ENCODE results near the gene DPP10. TPM values are rescaled to one million over a fixed set of nuclear protein-coding genes. Genes with fewer than 3 reads are reported as not detected.

Gene DPP10
- total RNA-seq, 1 experiment from 2014 or later: not detected

DNA sequence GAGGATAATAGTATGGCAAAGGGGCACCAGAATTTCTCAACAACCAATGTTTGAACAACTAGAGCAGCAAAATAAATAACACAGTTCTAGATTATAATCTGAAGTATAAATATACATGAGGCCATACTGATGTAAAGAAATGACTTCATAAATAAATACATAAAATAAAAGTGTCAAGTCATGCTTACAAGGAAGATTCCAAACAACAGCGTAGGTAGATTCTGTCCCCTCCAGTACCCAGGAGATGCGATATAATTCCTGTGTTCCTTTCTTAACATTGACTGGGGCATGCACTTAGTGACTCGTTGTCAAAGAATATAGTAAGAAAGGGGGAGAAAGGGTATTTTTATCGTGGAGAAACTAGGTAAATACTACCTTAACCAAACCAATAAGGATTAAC, 355.1 kb downstream of the DPP10 start:
- H3K27me3 ChIP-seq (ENCODE audit: low read length): 0 out of 2 replicates have a peak, but pooled peaks cover 6% of the 10 kb centered on the region
- ChIA-PET CTCF (no interaction called here), POLR2A (ENCODE audit: unreplicated experiment) (no interaction called here)
- H3K4me3 ChIP-seq (ENCODE audit: low read length): no peak overlapping the region
- H3K4me2 ChIP-seq (ENCODE audit: low read length): no peak overlapping the region
- no peaks in the 10 kb centered on the region for H4K20me1 ChIP-seq (ENCODE audit: low read length)
- H3K9ac ChIP-seq (ENCODE audit: low read length): no peak overlapping the region
- no peaks in the 10 kb centered on the region for H3K36me3 ChIP-seq (ENCODE audit: low read depth, low read length)
- TF ChIP-seq, protein P1, sequence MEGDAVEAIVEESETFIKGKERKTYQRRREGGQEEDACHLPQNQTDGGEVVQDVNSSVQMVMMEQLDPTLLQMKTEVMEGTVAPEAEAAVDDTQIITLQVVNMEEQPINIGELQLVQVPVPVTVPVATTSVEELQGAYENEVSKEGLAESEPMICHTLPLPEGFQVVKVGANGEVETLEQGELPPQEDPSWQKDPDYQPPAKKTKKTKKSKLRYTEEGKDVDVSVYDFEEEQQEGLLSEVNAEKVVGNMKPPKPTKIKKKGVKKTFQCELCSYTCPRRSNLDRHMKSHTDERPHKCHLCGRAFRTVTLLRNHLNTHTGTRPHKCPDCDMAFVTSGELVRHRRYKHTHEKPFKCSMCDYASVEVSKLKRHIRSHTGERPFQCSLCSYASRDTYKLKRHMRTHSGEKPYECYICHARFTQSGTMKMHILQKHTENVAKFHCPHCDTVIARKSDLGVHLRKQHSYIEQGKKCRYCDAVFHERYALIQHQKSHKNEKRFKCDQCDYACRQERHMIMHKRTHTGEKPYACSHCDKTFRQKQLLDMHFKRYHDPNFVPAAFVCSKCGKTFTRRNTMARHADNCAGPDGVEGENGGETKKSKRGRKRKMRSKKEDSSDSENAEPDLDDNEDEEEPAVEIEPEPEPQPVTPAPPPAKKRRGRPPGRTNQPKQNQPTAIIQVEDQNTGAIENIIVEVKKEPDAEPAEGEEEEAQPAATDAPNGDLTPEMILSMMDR (conservative IDR thresholded peaks at IDR 0.05; ENCODE audit: low read depth, low read length): no peak
- TF ChIP-seq EZH2 (IDR thresholded peaks at IDR 0.05; ENCODE audit: low read length, unreplicated experiment) (no peak), EZH2phosphoT487 (IDR thresholded peaks at IDR 0.05; ENCODE audit: borderline replicate concordance, low read length) (no peak)
- H3F3A ChIP-seq (ENCODE audit: low read length, unreplicated experiment): no peaks in the 10 kb centered on the region
- H3K27ac ChIP-seq (ENCODE audit: low read length): no peak overlapping the region
- no peaks in the 10 kb centered on the region for H3K9me3 ChIP-seq (ENCODE audit: low read length)
- no peaks in the 10 kb centered on the region for H3K9me2 ChIP-seq (replicated peaks; ENCODE audit: low read length)
- H3K4me1 ChIP-seq (ENCODE audit: insufficient read depth, low read length): no peaks in the 10 kb centered on the region
- DNase-seq (no peak), ATAC-seq (no peak)
- no peaks in the 10 kb centered on the region for H3K79me2 ChIP-seq (ENCODE audit: low read length)
- intact Hi-C loops (cut with micrococcal nuclease): no loop called here
- H2AFZ ChIP-seq (ENCODE audit: low read length): no peak overlapping the region
- BruUV-seq (replicated peaks): no TSS peak

DNA sequence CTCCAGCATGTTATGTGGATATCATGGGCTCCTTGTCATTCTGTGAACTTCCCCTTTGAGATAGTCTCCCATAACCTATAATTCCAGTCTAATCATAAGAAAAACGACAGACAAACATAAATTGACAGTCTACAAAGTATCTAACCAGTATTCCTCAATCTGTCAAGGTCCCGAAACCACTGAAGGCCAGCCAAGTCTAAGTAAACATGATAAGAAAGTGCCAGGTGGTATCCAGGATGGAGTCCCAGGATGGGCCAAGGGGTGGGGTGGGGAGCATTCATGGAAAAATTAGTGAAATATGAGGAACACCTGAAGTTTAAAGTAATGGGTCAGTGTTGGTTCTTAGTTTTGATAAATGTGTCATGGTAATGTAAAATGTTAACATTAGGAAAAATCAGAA, 355.5 kb downstream of the DPP10 start:
- Histone ChIP-seq H3K4me3 (ENCODE audit: low read length) (no peak overlapping the region), H3K4me2 (ENCODE audit: low read length) (no peak overlapping the region), H2AFZ (ENCODE audit: low read length) (no peak overlapping the region), H3K9me3 (ENCODE audit: low read length) (no peaks in the 10 kb centered on the region), H3K36me3 (ENCODE audit: low read depth, low read length) (no peaks in the 10 kb centered on the region), H3K27ac (ENCODE audit: low read length) (no peak overlapping the region), H3K4me1 (ENCODE audit: insufficient read depth, low read length) (no peaks in the 10 kb centered on the region), H3K79me2 (ENCODE audit: low read length) (no peaks in the 10 kb centered on the region), H3K9me2 (replicated peaks; ENCODE audit: low read length) (no peaks in the 10 kb centered on the region), H3K27me3 (ENCODE audit: low read length) (0 out of 2 replicates have a peak, but pooled peaks cover 6% of the 10 kb centered on the region), H3K9ac (ENCODE audit: low read length) (no peak overlapping the region), H4K20me1 (ENCODE audit: low read length) (no peaks in the 10 kb centered on the region), H3F3A (ENCODE audit: low read length, unreplicated experiment) (no peaks in the 10 kb centered on the region)
- ATAC-seq (no peak), DNase-seq (no peak)
- BruUV-seq (replicated peaks): no TSS peak
- intact Hi-C loops (cut with micrococcal nuclease): no loop called here
- POLR2A ChIA-PET (ENCODE audit: unreplicated experiment): no interaction called here
- TF ChIP-seq, protein P1 (conservative IDR thresholded peaks at IDR 0.05; ENCODE audit: low read depth, low read length): no peak
- no peak for TF ChIP-seq EZH2 (IDR thresholded peaks at IDR 0.05; ENCODE audit: low read length, unreplicated experiment)
- TF ChIP-seq EZH2phosphoT487 (IDR thresholded peaks at IDR 0.05; ENCODE audit: borderline replicate concordance, low read length): no peak
- CTCF ChIA-PET: no interaction called here

DNA sequence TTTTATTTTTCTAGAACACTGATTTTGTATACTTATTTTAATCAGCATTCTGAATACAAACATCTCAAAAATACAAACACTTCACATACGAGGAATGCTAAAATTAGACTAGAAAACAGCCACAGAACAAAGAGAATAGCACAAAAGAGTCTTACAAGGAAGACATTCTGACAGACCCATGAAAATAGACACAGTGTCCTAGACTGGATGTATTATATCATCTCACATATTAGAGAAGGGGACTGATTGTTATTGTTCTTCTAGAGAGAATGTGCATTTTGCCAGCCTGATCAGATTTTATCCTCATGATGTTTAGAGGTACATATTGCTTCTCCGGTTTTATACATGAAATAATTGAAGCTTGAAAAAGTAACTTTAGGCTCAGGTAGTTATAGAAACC, 357.9 kb downstream of the DPP10 start:
- TF ChIP-seq, protein P1 (conservative IDR thresholded peaks at IDR 0.05; ENCODE audit: low read depth, low read length): no peak
- no peak for TF ChIP-seq EZH2phosphoT487 (IDR thresholded peaks at IDR 0.05; ENCODE audit: borderline replicate concordance, low read length)
- TF ChIP-seq EZH2 (IDR thresholded peaks at IDR 0.05; ENCODE audit: low read length, unreplicated experiment): no peak
- intact Hi-C loops (cut with micrococcal nuclease): no loop called here
- H3K27ac ChIP-seq (ENCODE audit: low read length): no peak overlapping the region
- H3K4me3 ChIP-seq (ENCODE audit: low read length): no peak overlapping the region
- no TSS peak for BruUV-seq (replicated peaks)
- H2AFZ ChIP-seq (ENCODE audit: low read length): no peak overlapping the region
- H3K4me2 ChIP-seq (ENCODE audit: low read length): no peak overlapping the region
- CTCF ChIA-PET: no interaction called here
- no peaks in the 10 kb centered on the region for H3K79me2 ChIP-seq (ENCODE audit: low read length)
- H4K20me1 ChIP-seq (ENCODE audit: low read length): no peaks in the 10 kb centered on the region
- POLR2A ChIA-PET (ENCODE audit: unreplicated experiment): no interaction called here
- no peaks in the 10 kb centered on the region for H3K9me2 ChIP-seq (replicated peaks; ENCODE audit: low read length)
- no peak overlapping the region for H3K9ac ChIP-seq (ENCODE audit: low read length)
- no peaks in the 10 kb centered on the region for H3K4me1 ChIP-seq (ENCODE audit: insufficient read depth, low read length)
- H3F3A ChIP-seq (ENCODE audit: low read length, unreplicated experiment): no peaks in the 10 kb centered on the region
- H3K36me3 ChIP-seq (ENCODE audit: low read depth, low read length): no peaks in the 10 kb centered on the region
- H3K9me3 ChIP-seq (ENCODE audit: low read length): no peaks in the 10 kb centered on the region
- no peaks in the 10 kb centered on the region for H3K27me3 ChIP-seq (ENCODE audit: low read length)
- no peak for ATAC-seq
- no peak for DNase-seq

Measured in PC-3 (cell line).